HG03175 (cell line): ENCODE data around the gene TBX3.

ENCODE experiments used
- ATAC-seq: cut with Tn5 transposase; IDR thresholded peaks from one replicate; pipeline ENCODE4 v1.9.1; 2021; ENCODE audit warnings: mild to moderate bottlenecking, moderate library complexity; ENCODE audit not compliant: unreplicated experiment

TBX3 gene

DNA sequence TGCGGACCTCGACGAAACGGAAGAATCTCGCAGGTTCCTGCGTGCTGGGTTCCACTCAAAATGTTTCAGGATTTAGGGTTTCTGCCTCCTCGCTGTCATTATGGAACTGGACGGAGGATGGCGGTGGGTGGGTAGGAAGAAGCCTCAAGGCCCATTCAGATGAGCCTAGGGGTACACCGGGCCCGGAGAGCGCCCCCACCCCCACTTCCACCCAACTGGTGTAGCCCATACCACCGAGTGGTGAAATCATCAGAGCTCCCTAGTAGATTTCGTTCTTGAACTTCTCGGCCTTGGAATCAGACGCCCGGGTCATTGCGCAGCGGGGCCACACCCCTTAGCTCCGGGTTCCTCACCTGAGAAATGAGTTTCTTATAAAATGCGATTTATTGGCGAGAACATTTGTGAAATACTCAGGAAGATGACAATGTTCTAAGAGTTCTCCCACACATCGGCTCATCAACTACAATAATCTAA lies 13.3 kb upstream of the TBX3 start:
- no peak for ATAC-seq

DNA sequence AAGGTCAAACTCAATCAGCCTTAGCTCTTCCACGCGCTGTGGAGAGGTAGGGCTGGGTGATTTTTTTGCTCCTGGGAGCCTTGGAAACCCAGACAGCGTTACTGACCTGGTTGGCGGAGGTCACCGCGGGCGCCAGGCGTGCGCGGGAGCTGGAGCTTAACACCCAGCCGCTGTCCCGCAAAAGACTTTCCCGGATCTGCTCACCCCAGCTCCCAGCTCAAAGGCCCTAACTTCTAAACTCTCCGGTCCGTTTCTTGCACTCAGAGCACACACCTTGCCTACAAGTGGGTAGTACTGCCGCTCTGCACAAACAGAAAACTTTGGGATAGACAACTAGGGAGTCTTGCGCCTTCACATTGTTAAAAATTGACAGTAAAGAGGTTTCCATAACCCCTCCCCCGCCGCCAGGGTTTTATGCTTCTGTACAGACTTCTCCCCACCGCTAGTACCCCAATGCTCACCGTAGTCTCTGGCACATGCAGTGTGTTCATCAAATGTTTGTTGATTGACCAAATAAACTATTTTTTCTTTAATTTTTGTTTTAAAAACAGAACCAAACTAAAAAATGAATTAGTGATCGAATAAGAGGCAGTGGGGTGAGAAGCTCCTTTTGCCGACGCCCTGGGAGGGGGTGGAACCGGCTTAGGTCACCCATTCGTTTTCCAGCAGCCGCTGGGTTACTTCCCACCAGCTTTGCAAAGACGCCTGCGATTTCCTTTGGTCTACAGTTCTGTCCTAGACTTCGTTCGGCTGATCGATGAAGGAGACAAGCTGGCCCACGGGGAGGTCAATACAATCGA lies 12.7 kb upstream of the TBX3 start:
- no peak for ATAC-seq

DNA sequence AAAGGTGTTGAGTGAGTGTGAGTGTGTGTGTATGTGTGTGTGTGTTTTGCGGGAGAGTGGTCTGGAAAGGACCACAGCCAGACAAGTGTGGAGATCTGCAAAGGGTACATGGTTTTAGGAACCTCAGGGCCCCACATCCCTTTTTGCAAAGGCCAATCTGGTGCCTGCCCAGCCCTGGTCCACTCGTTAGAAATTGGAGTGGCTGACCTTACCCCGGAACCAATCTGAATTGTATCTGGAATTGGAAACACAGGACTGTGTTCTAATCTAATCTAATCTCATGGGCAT lies 11.3 kb upstream of the TBX3 start:
- ATAC-seq: no peak

DNA sequence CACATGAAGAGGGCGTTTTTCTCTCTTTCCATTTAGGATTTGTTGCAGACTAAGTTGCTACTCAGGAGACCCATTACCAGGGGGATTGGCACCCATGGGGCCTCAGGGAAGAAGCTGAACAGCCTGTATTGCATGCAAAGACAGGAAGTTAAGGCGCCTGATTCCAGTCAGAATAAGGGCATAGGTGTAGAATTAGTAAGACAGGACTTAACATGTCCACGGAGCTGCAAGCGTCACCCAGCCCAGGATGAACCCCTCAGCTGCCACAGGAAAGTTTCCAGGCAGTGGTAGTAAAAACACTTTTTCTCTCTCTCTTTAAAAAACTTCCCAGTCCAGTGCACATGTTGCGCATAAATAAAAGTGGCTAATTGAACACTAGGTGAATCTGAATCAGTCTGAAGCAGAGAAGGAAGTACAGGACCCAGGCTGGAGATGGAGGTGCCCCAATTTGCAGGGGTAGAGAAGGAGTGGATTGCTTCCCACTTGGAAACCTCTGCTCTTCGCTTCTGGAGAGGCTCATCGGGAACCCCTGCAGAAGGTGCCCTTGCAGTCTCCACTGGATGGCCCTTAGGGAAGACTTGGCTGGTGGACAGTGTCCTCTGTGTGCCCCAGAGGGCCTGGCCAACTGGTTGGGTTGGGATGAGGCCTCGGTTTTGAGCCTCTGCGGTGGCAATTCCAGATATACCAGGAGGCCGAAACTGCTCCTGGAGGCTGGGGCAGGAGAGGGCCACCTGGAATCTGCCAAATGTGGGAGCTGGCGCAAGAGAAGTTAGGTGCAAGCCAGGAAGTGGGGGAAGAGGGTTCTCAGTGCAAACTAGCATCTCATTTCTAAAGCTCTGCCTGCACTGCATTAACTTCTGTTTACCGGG lies 10.7 kb upstream of the TBX3 start:
- ATAC-seq: no peak

DNA sequence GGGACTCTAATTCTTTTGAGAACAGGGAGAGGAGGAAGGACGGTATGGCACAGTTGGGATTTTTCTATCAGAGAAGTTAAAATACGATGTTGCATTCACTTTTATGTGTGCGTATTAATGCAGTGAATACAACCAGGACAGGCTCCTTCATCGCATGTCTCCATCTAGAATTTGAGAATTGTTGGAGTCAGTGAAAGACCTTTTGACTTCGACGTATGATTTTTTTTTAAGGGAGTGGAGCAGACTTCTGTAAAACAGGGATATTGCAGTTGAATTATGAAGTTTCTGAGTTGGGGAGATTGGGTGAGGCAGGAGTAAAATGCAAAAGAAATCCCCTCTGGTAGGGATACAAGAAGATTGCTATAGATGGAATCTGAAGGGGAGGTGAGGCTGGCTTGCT lies 9.6 kb upstream of the TBX3 start:
- ATAC-seq: no peak

DNA sequence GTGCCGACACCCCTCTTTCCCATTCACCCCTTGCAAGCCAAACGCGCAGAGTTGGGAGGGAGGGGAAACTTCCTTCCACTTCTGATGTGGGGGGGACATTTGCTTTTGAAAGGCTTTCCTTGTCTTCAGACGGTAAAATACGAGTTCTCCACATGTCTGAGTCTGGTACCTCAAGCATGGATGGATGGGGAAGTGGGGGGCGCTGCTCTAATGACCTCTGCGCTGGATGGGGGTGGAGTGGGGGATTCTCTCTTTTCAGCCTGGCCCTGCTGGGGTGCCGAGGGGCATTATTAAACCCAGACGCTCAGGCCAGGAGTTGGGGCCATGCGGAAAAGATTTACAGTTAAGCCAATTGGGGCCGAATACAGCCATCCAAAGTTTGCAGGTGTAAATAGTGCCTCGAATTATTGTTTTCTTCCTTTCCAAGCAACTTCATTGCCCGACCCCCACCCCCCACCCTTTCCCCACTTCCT lies 9.1 kb upstream of the TBX3 start:
- ATAC-seq: no peak

DNA sequence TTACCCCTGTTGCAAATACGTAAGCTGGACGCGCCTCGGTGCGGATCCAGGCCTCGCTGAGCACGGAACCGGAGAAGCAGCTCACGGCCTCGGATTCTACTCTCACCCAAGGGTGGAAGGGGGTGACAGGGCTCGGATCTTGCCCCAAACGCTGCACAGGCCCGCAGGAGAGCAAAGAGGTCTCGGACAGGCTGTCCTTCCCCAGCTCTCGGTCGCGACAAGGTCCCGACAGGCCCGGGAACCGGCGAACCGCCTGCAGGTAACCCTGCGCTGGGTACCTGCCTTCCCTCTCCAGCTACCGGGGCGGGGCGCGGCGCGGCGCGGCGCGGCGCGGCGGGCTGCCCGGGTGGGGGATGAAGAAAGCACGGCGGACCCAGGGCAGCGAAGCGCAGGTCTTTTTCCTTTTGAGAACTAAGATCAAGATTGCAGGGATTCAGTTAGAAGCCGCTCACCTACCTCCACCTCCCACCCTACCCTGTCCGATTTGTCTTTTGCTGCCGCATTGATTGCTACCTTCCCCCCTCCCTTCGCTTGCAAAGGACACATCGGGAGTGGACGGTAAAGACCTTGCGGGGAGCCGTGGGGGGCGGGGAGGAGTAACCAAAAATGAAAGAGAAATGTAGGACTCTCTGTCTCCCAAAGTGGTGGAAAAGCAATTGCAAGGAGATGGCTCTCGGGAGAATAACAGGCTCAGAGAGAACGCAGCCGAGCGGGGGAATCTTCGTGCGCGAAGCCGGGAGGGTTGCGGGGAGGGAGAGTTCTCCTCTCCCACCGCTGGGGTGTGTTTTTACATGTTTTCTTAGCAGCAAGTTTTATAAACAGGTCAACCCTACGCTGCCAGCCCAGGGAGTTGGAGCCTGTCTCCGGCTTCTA lies 8.4 kb upstream of the TBX3 start:
- ATAC-seq: no peak

DNA sequence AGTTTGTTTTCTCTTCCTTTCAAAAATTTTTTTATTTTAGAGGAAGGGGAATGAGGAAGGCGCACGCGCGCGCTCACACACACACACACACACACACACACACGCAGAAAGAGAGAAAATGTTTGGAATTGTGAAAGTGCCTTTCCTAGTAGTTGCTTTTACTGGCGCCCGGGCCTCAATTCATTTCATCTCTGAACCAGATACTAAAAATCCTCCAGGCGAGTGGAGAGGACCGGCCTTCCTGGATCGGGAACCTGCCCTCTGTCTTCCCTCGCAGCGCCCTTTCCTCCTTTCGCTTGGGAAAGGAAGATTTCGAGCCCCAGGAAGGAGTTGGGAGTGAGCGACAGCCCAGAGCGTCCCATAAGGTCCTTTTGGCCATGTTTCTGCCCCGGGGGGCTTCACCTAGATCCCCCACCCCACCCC lies 7.8 kb upstream of the TBX3 start:
- ATAC-seq: no peak

DNA sequence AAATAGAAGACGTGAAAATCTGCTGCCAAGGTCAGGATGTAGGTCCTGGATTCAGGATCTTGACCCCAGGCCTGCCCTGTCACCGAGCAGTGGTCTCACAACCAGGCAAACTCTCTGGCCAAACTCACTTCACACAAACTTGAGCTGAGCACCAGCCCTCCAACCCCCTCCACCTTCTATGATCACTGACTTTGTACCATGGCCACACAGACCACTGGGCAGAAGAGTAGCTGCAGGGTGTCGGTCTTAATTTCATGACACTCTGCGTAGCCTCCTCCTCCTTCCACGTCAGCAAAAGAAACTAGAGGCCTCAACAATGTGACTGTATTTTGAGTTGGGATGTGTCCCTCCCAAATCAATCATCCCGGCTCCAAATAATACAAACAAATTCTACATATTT lies 7.2 kb upstream of the TBX3 start:
- ATAC-seq: no peak

DNA sequence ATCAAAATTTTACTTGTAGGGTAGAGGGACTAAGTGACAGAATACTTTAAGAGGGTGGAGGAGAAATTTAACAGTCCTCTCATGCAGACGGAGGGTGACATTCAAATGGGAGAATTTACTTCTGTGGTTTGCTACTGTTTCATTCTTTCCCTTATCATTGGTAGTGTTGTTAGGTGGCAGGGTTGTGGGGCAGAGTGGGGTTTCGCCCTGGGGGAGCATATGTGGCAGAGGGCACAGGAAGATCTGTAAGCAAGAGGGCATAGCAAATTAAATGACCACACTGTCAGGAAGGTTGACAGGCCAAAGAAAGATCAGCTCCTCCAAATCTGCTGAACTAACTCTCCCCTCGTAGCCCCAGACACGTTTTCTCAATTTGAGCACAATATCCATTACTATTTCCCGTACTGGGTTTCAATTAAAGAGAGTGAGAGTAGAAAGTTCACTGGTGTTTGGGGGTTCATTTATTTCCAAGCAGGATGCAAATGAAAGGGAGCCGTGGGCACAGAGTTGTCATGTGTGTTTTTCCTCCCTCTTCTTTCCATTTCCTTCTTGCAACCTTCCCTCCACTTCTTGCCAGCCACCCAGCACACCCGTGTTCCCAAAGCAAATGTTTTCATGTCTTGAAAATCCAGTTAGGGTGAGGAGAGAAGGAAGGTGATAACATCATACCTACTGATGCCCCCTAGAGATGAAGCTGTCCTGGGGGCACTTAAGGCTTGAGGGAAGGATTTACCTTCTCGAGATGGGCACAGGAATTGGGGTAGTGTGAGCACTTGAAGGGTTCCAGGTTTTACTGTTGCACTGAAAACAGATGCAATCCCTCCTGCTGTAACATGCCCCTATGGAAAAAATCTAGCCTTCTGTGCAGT lies 6.5 kb upstream of the TBX3 start:
- ATAC-seq: no peak

DNA sequence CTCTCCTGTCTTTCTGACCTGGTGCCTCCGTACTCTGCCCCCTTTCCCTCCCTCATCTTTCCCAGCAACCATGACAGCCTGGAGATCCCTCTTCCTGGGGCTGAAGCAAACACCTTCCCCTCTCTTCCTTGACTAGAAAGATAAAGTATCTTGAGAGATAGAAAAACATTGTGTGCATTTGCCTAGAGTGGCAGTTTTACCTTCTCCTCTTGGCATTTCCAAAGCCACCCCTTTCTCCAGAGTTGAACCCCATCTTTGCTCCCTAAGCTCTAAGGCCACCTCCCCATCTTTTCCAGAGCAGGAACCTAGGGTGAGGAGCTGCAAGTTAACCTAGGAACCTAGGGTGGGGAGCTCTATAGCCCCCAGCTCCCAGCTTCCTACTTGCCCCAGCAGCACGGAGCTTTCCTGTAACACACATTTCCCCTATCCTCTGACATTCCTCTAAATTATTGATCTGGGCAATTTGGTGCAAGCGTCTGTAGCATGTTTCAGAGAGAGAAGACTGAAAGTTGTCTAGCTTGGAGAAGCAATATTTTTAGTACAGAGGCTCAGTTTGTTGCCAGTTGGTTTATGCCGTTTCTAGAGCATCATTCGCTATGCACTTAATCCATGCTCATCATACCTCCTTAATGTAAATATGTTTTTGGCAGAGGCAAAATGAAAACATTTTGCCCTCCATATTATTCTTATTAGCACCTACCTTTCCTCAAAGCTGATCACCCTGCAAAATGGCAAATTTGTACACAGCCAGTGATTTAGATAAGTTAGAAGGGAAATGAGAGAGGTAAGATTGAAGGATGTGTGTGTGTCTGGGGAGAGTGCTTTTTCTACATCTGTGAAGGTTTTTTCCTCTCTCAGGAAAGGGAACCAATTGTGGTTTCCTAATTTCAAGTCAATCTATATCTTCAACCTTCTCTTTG lies 5.4 kb upstream of the TBX3 start:
- ATAC-seq: no peak

DNA sequence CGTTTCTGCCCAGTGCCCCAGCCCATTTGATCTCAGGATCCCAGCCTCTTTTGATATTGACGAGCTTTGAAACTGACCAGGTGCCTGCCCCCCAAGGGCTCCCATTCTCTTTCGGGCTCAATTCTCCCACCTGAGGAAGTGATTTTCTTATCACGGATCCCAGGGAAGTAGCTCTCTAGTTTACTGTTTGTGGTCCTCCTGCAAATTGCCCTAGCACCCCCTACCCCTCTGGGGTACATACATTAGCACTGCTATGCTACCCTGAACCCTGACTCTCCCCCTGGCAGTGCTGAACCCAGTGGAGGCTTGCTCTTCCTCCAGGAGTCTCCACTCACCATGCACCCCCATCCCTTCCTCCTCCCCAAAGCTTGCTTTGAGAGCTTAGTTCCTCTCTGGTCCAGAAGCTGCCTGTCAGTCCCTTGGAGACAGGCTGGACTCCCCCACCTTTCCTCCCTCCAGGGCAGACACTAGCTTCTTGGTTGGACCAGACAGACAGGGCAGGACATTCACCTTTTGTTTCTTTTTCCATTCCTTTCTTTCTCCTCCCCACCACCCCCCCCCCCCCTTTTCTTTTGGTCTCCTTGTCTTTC lies 4.4 kb upstream of the TBX3 start:
- ATAC-seq: no peak

DNA sequence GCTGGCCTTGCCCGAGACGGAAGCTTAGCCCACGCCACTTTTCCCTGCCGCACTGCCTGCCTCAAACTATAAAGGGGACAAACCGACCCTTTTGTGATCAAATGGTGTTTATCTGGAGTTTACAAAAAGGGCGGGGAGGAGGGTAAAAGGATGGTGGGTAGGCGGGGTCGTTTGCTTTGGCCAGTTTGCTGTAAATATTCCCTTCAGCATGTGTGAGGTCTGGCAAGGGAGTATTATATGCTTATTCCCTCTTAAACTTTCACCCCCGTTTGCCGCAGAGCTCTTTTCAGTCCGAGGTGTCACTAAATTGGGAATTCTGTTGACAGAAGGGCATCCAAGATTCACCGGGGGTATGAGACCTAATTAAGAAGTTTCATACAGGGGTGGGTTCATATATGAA lies 3.8 kb upstream of the TBX3 start:
- no peak for ATAC-seq

DNA sequence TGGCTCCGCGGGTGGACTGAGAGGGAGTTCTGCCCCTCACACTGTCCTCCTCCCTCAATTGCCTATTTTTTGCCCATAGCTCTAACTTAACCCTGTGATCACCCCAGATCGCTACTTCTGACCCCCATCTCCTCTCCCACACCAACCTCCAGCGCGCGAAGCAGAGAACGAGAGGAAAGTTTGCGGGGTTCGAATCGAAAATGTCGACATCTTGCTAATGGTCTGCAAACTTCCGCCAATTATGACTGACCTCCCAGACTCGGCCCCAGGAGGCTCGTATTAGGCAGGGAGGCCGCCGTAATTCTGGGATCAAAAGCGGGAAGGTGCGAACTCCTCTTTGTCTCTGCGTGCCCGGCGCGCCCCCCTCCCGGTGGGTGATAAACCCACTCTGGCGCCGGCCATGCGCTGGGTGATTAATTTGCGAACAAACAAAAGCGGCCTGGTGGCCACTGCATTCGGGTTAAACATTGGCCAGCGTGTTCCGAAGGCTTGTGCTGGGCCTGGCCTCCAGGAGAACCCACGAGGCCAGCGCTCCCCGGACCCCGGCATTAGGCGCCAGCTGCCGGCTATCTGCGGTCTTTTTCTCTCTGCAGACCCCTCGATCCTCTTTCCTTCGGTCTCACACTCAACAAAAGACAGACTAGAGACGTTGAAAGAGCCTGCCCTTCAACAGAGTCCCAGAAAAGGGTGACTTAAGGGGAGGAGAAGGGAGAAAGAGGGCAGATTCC lies 3.0 kb upstream of the TBX3 start:
- ATAC-seq: no peak

DNA sequence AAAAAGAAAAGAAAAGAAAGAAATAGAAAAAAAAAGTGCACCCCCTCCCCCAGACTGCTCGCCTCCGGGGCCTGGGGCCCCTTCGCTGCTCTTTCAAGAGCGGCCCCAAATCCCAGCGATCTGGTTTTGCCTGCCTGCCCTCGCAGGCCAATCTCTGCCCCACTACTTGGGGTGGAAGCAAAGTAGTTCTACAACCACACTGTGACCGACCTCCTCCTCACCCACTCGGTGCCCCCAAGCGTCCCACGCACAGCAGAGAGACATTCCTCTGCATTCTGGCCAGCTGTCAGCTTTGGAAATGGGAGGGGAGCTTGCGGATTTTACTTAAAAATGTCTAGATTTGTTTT lies 2.4 kb upstream of the TBX3 start:
- no peak for ATAC-seq

DNA sequence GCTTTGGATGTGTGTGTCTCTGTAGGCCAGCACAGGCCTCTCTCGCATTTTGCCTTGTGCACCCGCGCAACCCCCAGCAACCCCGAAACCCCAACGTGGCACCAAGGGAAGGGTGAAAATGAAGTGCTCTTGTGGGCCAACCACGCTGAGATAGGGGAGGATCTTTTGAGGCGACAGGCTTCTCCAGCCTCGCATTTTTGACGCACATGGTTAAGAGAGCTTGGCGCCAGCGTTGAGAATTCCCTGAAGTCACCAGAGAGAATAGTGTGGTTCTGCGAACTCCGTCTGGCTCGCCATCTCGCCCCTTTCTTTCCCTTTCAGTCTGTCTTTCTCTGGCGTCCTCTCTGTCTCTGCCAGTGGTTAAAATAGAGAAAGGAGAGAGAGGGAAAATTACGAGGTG lies 1.9 kb upstream of the TBX3 start:
- ATAC-seq: no peak

DNA sequence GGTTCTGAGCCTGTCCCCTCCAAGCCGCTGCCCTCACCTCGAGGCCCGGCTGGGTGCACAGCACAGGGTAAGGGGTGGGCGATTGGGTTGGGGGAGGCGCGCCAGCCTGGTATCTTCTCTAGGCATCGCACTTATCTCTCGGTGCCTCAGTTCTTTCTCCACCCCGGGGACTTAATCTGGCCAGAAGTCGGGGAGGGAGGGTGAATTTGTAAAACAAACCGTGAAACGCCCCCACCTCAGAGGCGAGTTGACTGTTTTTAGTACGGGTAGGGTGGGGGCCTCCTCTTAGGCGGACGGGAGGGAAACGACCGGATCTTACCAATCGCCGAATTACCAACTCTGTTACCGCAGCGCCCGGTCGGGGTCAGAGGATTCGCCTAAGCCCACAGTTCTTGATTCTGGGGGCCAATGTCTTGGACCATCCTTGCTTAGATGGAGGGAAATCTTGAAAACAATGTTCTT lies 1.4 kb upstream of the TBX3 start:
- ATAC-seq: no peak

DNA sequence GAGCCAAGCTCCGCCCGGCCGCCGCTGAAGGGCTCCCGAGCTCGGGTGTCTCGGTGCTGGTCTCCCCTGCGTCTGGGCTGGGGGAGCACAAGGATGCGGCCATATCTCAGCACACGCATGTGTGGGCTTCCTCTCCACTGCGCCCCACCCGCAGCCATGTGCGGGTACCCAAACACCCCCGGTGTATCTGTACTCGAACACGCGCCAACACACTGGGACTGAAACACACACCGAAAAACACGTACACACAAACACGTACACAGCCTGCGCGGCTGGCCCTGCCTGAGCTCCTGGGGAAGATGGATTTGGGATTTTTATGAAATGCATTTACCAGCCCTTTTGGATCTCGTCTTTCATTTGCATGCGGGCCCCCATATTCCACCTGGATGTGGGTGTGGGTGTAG lies 897 bp upstream of the TBX3 start:
- no peak for ATAC-seq
